ENCODE measurements around the gene BIRC7. TPM values are rescaled to one million over a fixed set of nuclear protein-coding genes. Genes with fewer than 3 reads are reported as not detected.
A peak's percentile ranks its signal among the peaks of the same experiment; 100 is the strongest.
"Not testable (repeated sequence)": the region's sequence is repeated elsewhere in the genome, so short reads cannot be mapped to it uniquely, and the experiment has no call there.

BIRC7 gene
- total RNA-seq, 1 experiment from 2014 or later = 0.17 TPM

- CTCF ChIA-PET = interaction anchor here (1.4 to 5.6 kb wide), 4 partner anchors 14 to 32 kb away, joined by 3 to 93 read pairs (median 8); no protein-coding TSS in a partner anchor
Observed at GRCh38 chr20:63248835-63249591, 13.3 kb downstream of the BIRC7 start.

GRCh38 chr20:63249891-63250290 lies 14.2 kb downstream of the BIRC7 start:
- no peaks in the 10 kb centered on the region for H3K9me3 Mint-ChIP-seq
- no peak for DNase-seq (ENCODE audit: low spot score)
- H3K4me3 Mint-ChIP-seq = no peak overlapping the region
- H3K4me1 Mint-ChIP-seq = peaks cover 12% of the 10 kb centered on the region
- POLR2A ChIA-PET = no interaction called here
- H3K27me3 Mint-ChIP-seq (ENCODE audit: low read depth) = peaks cover 29% of the 10 kb centered on the region
- ATAC-seq = no peak
- no peak overlapping the region for H3K27ac Mint-ChIP-seq
- CTCF ChIA-PET = interaction anchor here (1.6 to 5.6 kb wide), 2 partner anchors 15 to 25 kb away, joined by 7 to 93 read pairs; no protein-coding TSS in a partner anchor
- TF ChIP-seq E2F1 (CRISPR knock-in tag; IDR thresholded peaks at IDR 0.05) (no peak), RORB (CRISPR knock-in tag; IDR thresholded peaks at IDR 0.05) (no peak), CREM (CRISPR knock-in tag; IDR thresholded peaks at IDR 0.05) (no peak), GABPB1 (CRISPR knock-in tag; IDR thresholded peaks at IDR 0.05) (no peak), NR3C1 (CRISPR knock-in tag; conservative IDR thresholded peaks at IDR 0.05; ENCODE audit: low read depth) (no peak), ATF1 (CRISPR knock-in tag; IDR thresholded peaks at IDR 0.05) (no peak)
- no peaks in the 10 kb centered on the region for H3K36me3 Mint-ChIP-seq

More at GRCh38 chr20:63248835-63249591, 13.3 kb downstream of the BIRC7 start:
- no peak for ATAC-seq
- H3K27ac Mint-ChIP-seq = peak overlapping the region; percentile 66
- H3K27me3 Mint-ChIP-seq (ENCODE audit: low read depth) = peaks cover 25% of the 10 kb centered on the region
- no peaks in the 10 kb centered on the region for H3K36me3 Mint-ChIP-seq
- no peaks in the 10 kb centered on the region for H3K9me3 Mint-ChIP-seq
- no peak overlapping the region for H3K4me3 Mint-ChIP-seq
- POLR2A ChIA-PET = no interaction called here
- H3K4me1 Mint-ChIP-seq = peaks cover 10% of the 10 kb centered on the region
- no peak for DNase-seq (ENCODE audit: low spot score)
- TF ChIP-seq, protein P1, sequence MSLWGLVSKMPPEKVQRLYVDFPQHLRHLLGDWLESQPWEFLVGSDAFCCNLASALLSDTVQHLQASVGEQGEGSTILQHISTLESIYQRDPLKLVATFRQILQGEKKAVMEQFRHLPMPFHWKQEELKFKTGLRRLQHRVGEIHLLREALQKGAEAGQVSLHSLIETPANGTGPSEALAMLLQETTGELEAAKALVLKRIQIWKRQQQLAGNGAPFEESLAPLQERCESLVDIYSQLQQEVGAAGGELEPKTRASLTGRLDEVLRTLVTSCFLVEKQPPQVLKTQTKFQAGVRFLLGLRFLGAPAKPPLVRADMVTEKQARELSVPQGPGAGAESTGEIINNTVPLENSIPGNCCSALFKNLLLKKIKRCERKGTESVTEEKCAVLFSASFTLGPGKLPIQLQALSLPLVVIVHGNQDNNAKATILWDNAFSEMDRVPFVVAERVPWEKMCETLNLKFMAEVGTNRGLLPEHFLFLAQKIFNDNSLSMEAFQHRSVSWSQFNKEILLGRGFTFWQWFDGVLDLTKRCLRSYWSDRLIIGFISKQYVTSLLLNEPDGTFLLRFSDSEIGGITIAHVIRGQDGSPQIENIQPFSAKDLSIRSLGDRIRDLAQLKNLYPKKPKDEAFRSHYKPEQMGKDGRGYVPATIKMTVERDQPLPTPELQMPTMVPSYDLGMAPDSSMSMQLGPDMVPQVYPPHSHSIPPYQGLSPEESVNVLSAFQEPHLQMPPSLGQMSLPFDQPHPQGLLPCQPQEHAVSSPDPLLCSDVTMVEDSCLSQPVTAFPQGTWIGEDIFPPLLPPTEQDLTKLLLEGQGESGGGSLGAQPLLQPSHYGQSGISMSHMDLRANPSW (CRISPR knock-in tag; conservative IDR thresholded peaks at IDR 0.05; ENCODE audit: low read depth) = no peak
- TF ChIP-seq ATF1 (CRISPR knock-in tag; IDR thresholded peaks at IDR 0.05) = no peak
- no peak for TF ChIP-seq USF2 (CRISPR knock-in tag; IDR thresholded peaks at IDR 0.05)
- TF ChIP-seq, protein P2, sequence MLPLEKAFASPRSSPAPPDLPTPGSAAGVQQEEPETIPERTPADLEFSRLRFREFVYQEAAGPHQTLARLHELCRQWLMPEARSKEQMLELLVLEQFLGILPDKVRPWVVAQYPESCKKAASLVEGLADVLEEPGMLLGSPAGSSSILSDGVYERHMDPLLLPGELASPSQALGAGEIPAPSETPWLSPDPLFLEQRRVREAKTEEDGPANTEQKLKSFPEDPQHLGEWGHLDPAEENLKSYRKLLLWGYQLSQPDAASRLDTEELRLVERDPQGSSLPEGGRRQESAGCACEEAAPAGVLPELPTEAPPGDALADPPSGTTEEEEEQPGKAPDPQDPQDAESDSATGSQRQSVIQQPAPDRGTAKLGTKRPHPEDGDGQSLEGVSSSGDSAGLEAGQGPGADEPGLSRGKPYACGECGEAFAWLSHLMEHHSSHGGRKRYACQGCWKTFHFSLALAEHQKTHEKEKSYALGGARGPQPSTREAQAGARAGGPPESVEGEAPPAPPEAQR (CRISPR knock-in tag; IDR thresholded peaks at IDR 0.05) = no peak
- TF ChIP-seq, protein P3, sequence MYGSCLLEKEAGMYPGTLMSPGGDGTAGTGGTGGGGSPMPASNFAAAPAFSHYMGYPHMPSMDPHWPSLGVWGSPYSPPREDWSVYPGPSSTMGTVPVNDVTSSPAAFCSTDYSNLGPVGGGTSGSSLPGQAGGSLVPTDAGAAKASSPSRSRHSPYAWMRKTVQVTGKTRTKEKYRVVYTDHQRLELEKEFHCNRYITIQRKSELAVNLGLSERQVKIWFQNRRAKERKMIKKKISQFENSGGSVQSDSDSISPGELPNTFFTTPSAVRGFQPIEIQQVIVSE (CRISPR knock-in tag; IDR thresholded peaks at IDR 0.05; ENCODE audit: borderline replicate concordance) = no peak
- no peak for TF ChIP-seq ZNF396 (CRISPR knock-in tag; IDR thresholded peaks at IDR 0.05; ENCODE audit: borderline replicate concordance)
- no peak for TF ChIP-seq OVOL2 (CRISPR knock-in tag; IDR thresholded peaks at IDR 0.05; ENCODE audit: borderline replicate concordance)
- TF ChIP-seq KAT7 (CRISPR knock-in tag; IDR thresholded peaks at IDR 0.05; ENCODE audit: borderline replicate concordance) = no peak
- no peak for TF ChIP-seq CBFB (CRISPR knock-in tag; IDR thresholded peaks at IDR 0.05; ENCODE audit: low read depth)

GRCh38 chr20:63251350-63251749 lies 15.6 kb downstream of the BIRC7 start:
- H3K9me3 Mint-ChIP-seq, POLR2A ChIA-PET, H3K36me3 Mint-ChIP-seq, ATAC-seq, H3K27ac Mint-ChIP-seq, H3K4me3 Mint-ChIP-seq: not testable (repeated sequence)
- Mint-ChIP-seq H3K27me3 (ENCODE audit: low read depth) (peaks cover 42% of the 10 kb centered on the region), H3K4me1 (peaks cover 24% of the 10 kb centered on the region)
- peak; percentile 66 for DNase-seq (ENCODE audit: low spot score)
- CTCF ChIA-PET = interaction anchor here (1.4 to 7.2 kb wide), 4 partner anchors 10 to 180 kb away, joined by 3 to 173 read pairs (median 30); partner anchors contain the start of gene BIRC7

Data from WTC11 (cell line).